HG03064 (cell line): ENCODE data around the gene CA9.
A peak's percentile ranks its signal among the peaks of the same experiment; 100 is the strongest.
"Not testable (repeated sequence)": the region's sequence is repeated elsewhere in the genome, so short reads cannot be mapped to it uniquely, and the experiment has no call there.

ENCODE experiments used
- ATAC-seq: cut with Tn5 transposase; IDR thresholded peaks from one replicate; pipeline ENCODE4 v1.9.1; 2021; ENCODE audit warnings: low read depth; ENCODE audit not compliant: unreplicated experiment

CA9 gene

DNA sequence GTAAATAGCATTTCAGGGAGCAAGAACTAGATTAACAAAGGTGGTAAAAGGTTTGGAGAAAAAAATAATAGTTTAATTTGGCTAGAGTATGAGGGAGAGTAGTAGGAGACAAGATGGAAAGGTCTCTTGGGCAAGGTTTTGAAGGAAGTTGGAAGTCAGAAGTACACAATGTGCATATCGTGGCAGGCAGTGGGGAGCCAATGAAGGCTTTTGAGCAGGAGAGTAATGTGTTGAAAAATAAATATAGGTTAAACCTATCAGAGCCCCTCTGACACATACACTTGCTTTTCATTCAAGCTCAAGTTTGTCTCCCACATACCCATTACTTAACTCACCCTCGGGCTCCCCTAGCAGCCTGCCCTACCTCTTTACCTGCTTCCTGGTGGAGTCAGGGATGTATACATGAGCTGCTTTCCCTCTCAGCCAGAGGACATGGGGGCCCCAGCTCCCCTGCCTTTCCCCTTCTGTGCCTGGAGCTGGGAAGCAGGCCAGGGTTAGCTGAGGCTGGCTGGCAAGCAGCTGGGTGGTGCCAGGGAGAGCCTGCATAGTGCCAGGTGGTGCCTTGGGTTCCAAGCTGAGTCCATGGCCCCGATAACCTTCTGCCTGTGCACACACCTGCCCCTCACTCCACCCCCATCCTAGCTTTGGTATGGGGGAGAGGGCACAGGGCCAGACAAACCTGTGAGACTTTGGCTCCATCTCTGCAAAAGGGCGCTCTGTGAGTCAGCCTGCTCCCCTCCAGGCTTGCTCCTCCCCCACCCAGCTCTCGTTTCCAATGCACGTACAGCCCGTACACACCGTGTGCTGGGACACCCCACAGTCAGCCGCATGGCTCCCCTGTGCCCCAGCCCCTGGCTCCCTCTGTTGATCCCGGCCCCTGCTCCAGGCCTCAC is at the start of gene CA9:
CA9 (plus strand) TSS at position 797 of the 893 bp plus-strand sequence; CDS start at position 829, 32 bp downstream.
- no peak for ATAC-seq

DNA sequence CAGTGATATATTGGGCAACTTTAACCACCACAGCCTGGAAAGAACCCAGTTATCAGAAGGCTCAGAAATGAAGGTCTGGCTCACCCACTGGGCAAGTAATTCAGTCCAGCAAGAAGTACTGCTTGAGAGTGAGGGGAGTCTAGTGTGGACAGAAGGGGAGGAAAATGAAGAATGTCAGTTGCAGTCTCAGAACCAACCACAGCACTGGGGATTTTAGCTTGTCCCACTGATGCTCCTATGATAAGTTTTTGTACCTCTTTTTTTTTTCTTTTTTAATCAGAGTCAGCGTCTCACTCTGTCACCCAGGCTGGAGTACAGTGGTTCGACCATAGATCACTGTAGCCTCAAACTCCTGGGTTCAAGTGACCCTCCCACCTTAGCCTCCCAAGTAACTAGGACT is 46.2 kb upstream of the CA9 start:
- no peak for ATAC-seq

GRCh38 chr9:35628389-35628991 is 45.2 kb upstream of the CA9 start:
- no peak for ATAC-seq

- no peak for ATAC-seq
These were observed 44.1 kb upstream of the CA9 start for GRCh38 chr9:35629597-35629996.

DNA sequence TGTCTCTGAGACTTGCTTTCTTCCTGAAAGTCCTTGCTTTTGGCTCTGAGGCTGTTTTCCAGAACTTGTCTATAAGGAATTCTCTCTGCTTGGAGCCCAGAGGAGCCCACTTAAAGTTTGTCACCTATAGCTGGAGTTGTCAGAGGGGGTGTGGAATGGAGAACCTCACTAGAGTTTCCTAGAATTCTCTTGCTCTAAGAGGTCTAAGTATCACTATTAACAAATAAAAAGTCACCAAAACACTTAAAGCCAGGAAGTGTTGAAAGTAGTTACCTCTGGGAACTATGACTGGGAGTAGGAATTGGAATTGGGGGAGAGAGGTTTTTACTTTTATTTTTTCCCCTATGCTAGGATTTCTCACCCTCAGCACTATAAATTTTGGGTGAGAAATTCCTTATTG is 38.0 kb upstream of the CA9 start:
- no peak for ATAC-seq

DNA sequence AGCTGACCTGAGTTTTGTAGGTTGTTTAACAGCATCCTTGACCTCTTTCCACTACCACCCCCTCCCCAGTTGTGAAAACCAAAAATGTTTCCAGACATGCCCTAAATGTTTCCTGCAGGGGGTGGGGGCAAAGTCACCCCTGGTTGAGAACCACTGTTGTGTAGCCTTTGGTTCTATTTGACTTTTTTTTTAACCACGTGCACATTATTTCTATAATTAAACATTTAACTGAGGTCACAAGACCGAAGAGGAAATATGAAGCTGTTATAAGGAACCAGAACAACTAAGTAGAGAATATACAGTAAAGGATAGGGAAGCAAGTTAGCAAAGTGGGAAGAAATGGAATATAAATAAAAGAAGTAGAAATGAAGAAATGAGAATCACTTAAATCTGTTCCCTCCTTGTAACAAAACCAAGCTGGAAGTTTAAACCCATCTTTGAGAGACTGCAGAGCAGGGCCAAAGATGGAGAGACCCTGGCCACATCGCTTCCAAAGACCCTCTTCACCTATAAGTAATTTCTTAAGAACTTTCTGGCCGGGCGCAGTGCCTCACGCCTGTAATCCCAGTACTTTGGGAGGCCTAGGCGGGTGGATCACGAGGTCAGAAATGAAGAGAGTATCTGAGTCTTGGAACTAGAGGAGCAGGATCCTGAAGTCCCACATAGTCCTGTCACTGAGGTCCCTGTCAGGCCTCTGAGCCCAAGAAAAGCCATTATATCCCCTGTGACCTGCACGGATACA is 37.4 kb upstream of the CA9 start:
- no peak for ATAC-seq

- ATAC-seq = not testable (repeated sequence)
These were observed 36.9 kb upstream of the CA9 start for GRCh38 chr9:35636877-35637246.

GRCh38 chr9:35637427-35637955 is 36.2 kb upstream of the CA9 start:
- not testable (repeated sequence) for ATAC-seq

GRCh38 chr9:35638751-35639150 is 35.0 kb upstream of the CA9 start:
- not testable (repeated sequence) for ATAC-seq

- not testable (repeated sequence) for ATAC-seq
These were observed 34.5 kb upstream of the CA9 start for GRCh38 chr9:35639225-35639624.

DNA sequence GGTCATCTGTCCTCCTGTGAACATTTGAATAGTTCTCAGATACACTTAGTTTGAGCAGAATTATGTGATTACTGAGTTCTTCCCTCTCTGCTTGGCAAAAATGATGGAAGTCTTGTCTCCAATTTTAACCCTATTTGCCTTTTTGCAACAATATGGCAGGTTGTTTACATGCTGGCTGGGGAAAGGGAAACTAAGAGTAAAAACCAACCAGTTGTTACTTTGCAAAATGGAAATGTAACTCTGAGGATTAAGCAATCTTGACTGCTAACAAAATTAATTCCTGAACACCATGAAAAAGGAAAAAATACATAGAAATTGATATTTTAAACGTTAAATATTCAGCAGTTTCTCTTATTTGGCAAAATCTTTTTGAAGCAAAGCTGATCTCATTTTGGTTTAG is 34.1 kb upstream of the CA9 start:
- no peak for ATAC-seq

DNA sequence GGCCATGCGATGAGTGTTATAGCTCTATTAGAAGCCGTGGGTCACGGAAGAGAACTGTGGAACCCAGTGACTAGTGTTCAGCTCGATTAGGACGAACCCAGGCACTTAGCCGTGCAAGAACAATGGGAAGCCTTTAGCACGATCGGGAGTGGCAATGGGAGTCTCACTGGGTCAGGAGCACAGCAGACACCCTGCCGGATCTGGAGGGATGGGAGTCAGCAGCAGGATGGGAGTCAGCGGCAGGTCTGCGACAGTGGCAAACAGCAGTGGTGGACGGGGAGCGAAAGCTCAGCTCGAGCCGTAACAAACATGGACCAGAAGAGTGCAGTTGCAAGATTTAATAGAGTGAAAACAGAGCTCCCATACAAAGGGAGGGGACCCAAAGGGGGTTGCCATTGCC is 33.3 kb upstream of the CA9 start:
- ATAC-seq = not testable (repeated sequence)

DNA sequence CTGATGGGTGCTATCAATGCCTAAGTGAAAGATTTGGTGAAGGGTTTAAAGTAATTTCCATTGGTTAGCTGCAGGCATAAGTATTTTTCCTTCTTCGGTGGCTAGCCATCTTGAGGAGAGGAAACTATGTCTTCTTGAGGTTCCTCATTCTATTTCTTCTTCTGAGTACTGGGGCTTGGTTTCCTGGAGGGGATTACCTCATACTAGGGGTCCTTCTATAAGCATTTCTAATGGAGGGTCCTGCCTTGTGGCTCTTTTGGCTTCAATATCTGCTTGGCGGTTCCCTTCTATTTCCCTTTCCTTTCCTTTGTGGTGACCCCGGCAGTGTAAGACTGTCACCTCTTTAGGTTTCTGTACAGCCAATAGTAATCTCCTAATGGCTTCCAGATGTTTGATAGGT is 32.2 kb upstream of the CA9 start:
- not testable (repeated sequence) for ATAC-seq

- ATAC-seq = no peak
These were observed 30.7 kb upstream of the CA9 start for GRCh38 chr9:35643046-35643445.

DNA sequence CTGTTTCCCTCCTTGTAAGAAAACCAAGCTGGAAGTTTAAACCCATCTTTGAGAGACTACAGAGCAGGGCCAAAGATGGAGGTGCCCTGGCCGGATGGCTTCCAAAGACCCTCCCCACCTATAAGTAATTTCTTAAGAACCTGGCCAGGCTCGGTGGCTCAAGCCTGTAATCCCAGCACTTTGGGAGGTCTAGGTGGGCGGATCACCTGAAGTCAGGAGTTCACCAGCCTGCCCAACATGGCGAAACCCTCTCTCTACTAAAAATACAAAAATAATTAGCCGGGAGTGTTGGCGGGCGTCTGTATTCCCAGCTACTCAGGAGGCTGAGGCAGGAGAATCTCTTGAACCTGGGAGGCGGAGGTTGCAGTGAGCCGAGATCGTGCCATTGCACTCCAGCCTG is 28.0 kb upstream of the CA9 start:
- ATAC-seq = not testable (repeated sequence)

DNA sequence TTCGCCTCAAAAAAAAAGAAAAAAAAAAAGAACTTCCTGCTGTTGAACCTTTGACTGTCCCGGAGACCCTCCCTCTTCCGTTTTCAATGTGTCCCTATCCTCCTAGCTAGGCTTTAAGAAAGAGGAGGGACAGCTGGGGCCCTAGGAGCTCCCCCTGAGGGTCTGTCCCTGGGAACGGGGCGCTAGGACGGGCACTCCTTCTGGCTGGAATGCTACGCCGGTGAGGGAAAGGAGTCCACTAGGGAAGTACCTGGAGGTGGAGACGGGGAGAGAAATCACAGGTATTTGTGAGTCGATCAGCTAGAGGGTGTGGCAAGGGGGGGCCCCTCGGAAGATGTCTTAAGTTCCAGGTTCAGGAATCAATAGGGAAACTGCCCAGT is 27.6 kb upstream of the CA9 start:
- ATAC-seq = no peak

- peak; percentile 81 for ATAC-seq
These were observed 27.0 kb upstream of the CA9 start for GRCh38 chr9:35646533-35647265.

GRCh38 chr9:35649431-35650340 is 24.0 kb upstream of the CA9 start:
- no peak for ATAC-seq

- ATAC-seq = no peak
These were observed 23.2 kb upstream of the CA9 start, which contains the start of gene SIT1 for GRCh38 chr9:35650341-35651158. Gene SIT1, minus strand, starts transcription at chr9:35650931. Its CDS starts 78 bp downstream, at chr9:35650853.
